CD14-positive monocyte (primary cell): ENCODE results near the gene SMNDC1. TPM values are rescaled to one million over a fixed set of nuclear protein-coding genes. Genes with fewer than 3 reads are reported as not detected.
A peak's percentile ranks its signal among the peaks of the same experiment; 100 is the strongest.

Source experiments
- DNase-seq, 3 donors: peaks; one replicate each; pipeline ENCODE4 v3.0.0-alpha.2; 2011 to 2022
- H2AFZ ChIP-seq: 2 replicates; pipeline ENCODE4 v1.6.0; 2012; ENCODE audit warnings: mild to moderate bottlenecking, low read depth, low read length, inconsistent platforms; ENCODE audit not compliant: insufficient read depth, poor library complexity, severe bottlenecking
- H3K27ac ChIP-seq, 2 donors: 1 replicate in 1 of 2; 2 replicates in 1 of 2; pipeline ENCODE4 v1.5.1; 2012 to 2013; ENCODE audit warnings: low read length in 2 of 2, control low read depth in 1 of 2, inconsistent platforms in 1 of 2, low read depth in 1 of 2, mild to moderate bottlenecking in 1 of 2
- H3K27me3 ChIP-seq, 2 donors: one replicate each; pipeline versions ENCODE4 v1.6.0 to v1.6.1; 2011 to 2013; ENCODE audit warnings: low read length in 2 of 2; ENCODE audit not compliant: control insufficient read depth in 2 of 2, insufficient read depth in 2 of 2
- H3K36me3 ChIP-seq, 2 donors: replicated peaks in 1 of 2; 1 replicate in 1 of 2; 2 replicates in 1 of 2; pipeline versions ENCODE4 v1.5.1 to v1.6.1; 2012 to 2013; ENCODE audit warnings: low read length in 2 of 2, control low read depth in 1 of 2, inconsistent platforms in 1 of 2, mild to moderate bottlenecking in 1 of 2; ENCODE audit not compliant: insufficient read depth in 2 of 2, control insufficient read depth in 1 of 2
- H3K4me1 ChIP-seq, 2 donors: 1 replicate in 1 of 2; 2 replicates in 1 of 2; pipeline versions ENCODE4 v1.5.1 to v1.6.1; 2012 to 2013; ENCODE audit warnings: low read length in 2 of 2, control low read depth in 1 of 2, inconsistent platforms in 1 of 2, mild to moderate bottlenecking in 1 of 2, moderate library complexity in 1 of 2; ENCODE audit not compliant: insufficient read depth in 2 of 2, control insufficient read depth in 1 of 2
- H3K4me2 ChIP-seq: replicated peaks from 2 replicates; pipeline ENCODE3; 2012; ENCODE audit warnings: low read length, moderate library complexity, mild to moderate bottlenecking; ENCODE audit not compliant: poor library complexity, severe bottlenecking; ENCODE audit errors: extremely low read depth
- H3K4me3 ChIP-seq, 3 experiments: fragments of 200-600 bp in 1 of 3; sonication (generic) in 1 of 3; replicated peaks in 1 of 3; 1 replicate in 2 of 3; 2 replicates in 1 of 3; pipeline ENCODE4 v1.5.1; 2011 to 2013; ENCODE audit warnings: low read length in 3 of 3, mild to moderate bottlenecking in 3 of 3, control low read depth in 2 of 3, low read depth in 2 of 3, inconsistent platforms in 1 of 3, moderate library complexity in 1 of 3
- H3K79me2 ChIP-seq: 2 replicates; pipeline ENCODE4 v1.6.0; 2012; ENCODE audit warnings: mild to moderate bottlenecking, control low read depth, inconsistent platforms, low read length, moderate library complexity; ENCODE audit not compliant: insufficient read depth
- H3K9ac ChIP-seq: 2 replicates; pipeline ENCODE4 v1.6.0; 2017; ENCODE audit warnings: low read length, mild to moderate bottlenecking; ENCODE audit not compliant: insufficient read depth, poor library complexity, severe bottlenecking
- H3K9me3 ChIP-seq, 2 donors: replicated peaks in 1 of 2; 1 replicate in 1 of 2; 2 replicates in 1 of 2; pipeline versions ENCODE4 v1.5.1 to v1.6.1; 2012 to 2013; ENCODE audit warnings: low read length in 2 of 2, control low read depth in 1 of 2; ENCODE audit not compliant: control insufficient read depth in 1 of 2, insufficient read depth in 1 of 2
- H4K20me1 ChIP-seq: 2 replicates; pipeline ENCODE4 v1.6.0; 2012; ENCODE audit warnings: mild to moderate bottlenecking, low read length, control low read depth, moderate library complexity; ENCODE audit not compliant: insufficient read depth
- H3K27ac Mint-ChIP-seq, 7 donors: one replicate each; pipeline ENCODE4 v1.8.0; 2020; ENCODE audit warnings: mild to moderate bottlenecking in 7 of 7, mixed read lengths in 7 of 7, moderate library complexity in 6 of 7, inconsistent platforms in 2 of 7
- H3K27me3 Mint-ChIP-seq, 3 donors: one replicate each; pipeline ENCODE4 v1.8.0; 2021 to 2022; ENCODE audit warnings: low read depth in 3 of 3, mild to moderate bottlenecking in 3 of 3, mixed read lengths in 3 of 3, moderate library complexity in 3 of 3, inconsistent platforms in 1 of 3
- H3K36me3 Mint-ChIP-seq, 2 donors: one replicate each; pipeline ENCODE4 v1.8.0; 2020; ENCODE audit warnings: mixed read lengths in 2 of 2, inconsistent platforms in 1 of 2, mild to moderate bottlenecking in 1 of 2
- H3K4me1 Mint-ChIP-seq: one replicate; pipeline ENCODE4 v1.8.0; 2020; ENCODE audit warnings: mild to moderate bottlenecking, mixed read lengths
- H3K4me3 Mint-ChIP-seq, 2 donors: one replicate each; pipeline ENCODE4 v1.8.0; 2020; ENCODE audit warnings: mild to moderate bottlenecking in 2 of 2, mixed read lengths in 2 of 2, moderate library complexity in 1 of 2
- H3K9me3 Mint-ChIP-seq, 7 donors: one replicate each; pipeline ENCODE4 v1.8.0; 2020 to 2022; ENCODE audit warnings: mixed read lengths in 7 of 7, mild to moderate bottlenecking in 6 of 7, moderate library complexity in 6 of 7, inconsistent platforms in 2 of 7
- CTCF ChIP-seq: fragments of 200-600 bp; IDR thresholded peaks from one replicate; pipeline ENCODE4 v1.8.0; 2022; ENCODE audit warnings: antibody characterized with exemption, mild to moderate bottlenecking
- WGBS: methylation state at CpG from one replicate; pipeline ENCODE4 v1.1.5; 2013; ENCODE audit warnings: missing lambda C conversion rate; ENCODE audit not compliant: insufficient coverage; 5-methylcytosine and 5-hydroxymethylcytosine counted together
- intact Hi-C, 2 donors: fragments of 100-400 bp; cut with micrococcal nuclease; formaldehyde crosslinking; loops; one replicate each; pipeline versions ENCODE4 v1.15.0 to v1.15.1; 2023
- polyA plus RNA-seq, 3 donors: library from polyadenylated mRNA; depleted of rRNA in 1 of 3; unstranded in 2 of 3; stranded (reverse) in 1 of 3; fragments of 300-500 nt in 2 of 3; fragments of >200 nt in 1 of 3; fragmentation: Illumina TruSeq in 2 of 3; gene quantifications; 1 replicate in 2 of 3; 2 replicates in 1 of 3; pipeline ENCODE4 v1.2.3, GENCODE V29; 2012 to 2021

Gene SMNDC1
- polyA plus RNA-seq, 3 donors, result 15.6 to 18.2 (median 16.4) TPM

- no CpG with 5 or more reads among the region's 3 CpGs for WGBS
- Histone ChIP-seq H3K9me3 (no peaks in the 10 kb centered on the region), H3K36me3 (no peaks in the 10 kb centered on the region), H3K27ac (no peak overlapping the region), H3K9ac (no peak overlapping the region), H3K4me1 (peaks cover 5 to 11% of the 10 kb centered on the region in 2 donors), H2AFZ (no peak overlapping the region), H3K79me2 (no peaks in the 10 kb centered on the region), H3K4me2 (no peak overlapping the region), H3K4me3 (no peak overlapping the region), H3K27me3 (no peaks in the 10 kb centered on the region), H4K20me1 (no peaks in the 10 kb centered on the region)
- H3K9me3 Mint-ChIP-seq, result no peaks in the 10 kb centered on the region
- peaks cover 3 to 5% (median 5%) of the 10 kb centered on the region in 3 donors for H3K27me3 Mint-ChIP-seq
- no peak overlapping the region for H3K27ac Mint-ChIP-seq
- peak; percentile 26 to 60 (median 49) for DNase-seq
- intact Hi-C loops, result loop anchor here in 1 of 2 donors (5.0 kb wide), 1 partner anchor 41 kb away; no protein-coding TSS in a partner anchor
- TF ChIP-seq CTCF, result peak; percentile 71
- no peaks in the 10 kb centered on the region for H3K36me3 Mint-ChIP-seq
- H3K4me1 Mint-ChIP-seq, result peaks cover 15% of the 10 kb centered on the region
- H3K4me3 Mint-ChIP-seq, result no peak overlapping the region
These were observed 6.7 kb upstream of the SMNDC1 start for GRCh38 chr10:110311357-110311949.

GRCh38 chr10:110310741-110311140, 6.0 kb upstream of the SMNDC1 start:
- no peak overlapping the region for H3K27ac Mint-ChIP-seq
- Histone ChIP-seq H3K4me2 (no peak overlapping the region), H3K9me3 (no peaks in the 10 kb centered on the region), H3K4me1 (peaks cover 8 to 18% of the 10 kb centered on the region in 2 donors), H3K27me3 (no peaks in the 10 kb centered on the region), H2AFZ (no peak overlapping the region), H3K79me2 (no peaks in the 10 kb centered on the region), H3K9ac (no peak overlapping the region), H3K36me3 (no peaks in the 10 kb centered on the region), H3K4me3 (no peak overlapping the region), H4K20me1 (no peaks in the 10 kb centered on the region), H3K27ac (no peak overlapping the region)
- H3K9me3 Mint-ChIP-seq, result peaks cover 0 to 3% (median 0%) of the 10 kb centered on the region in 7 donors
- no peak for TF ChIP-seq CTCF
- 0% methylated on average over 1 of the region's 3 CpGs for WGBS
- H3K27me3 Mint-ChIP-seq, result peaks cover 3 to 5% (median 3%) of the 10 kb centered on the region in 3 donors
- H3K4me3 Mint-ChIP-seq, result no peak overlapping the region
- DNase-seq, result no peak
- intact Hi-C loops, result loop anchor here in 1 of 2 donors (5.0 kb wide), 1 partner anchor 42 kb away; no protein-coding TSS in a partner anchor
- H3K36me3 Mint-ChIP-seq, result no peaks in the 10 kb centered on the region
- H3K4me1 Mint-ChIP-seq, result peaks cover 22% of the 10 kb centered on the region
